MM.1S (cell line): ENCODE measurements around the gene TMIGD2.

Experiments used
- DNase-seq: peaks from one replicate; pipeline ENCODE4 v3.0.0-alpha.2; 2015
- H2AFZ ChIP-seq: fragments of 300-600 bp; sonication (generic); 2 replicates; pipeline ENCODE4 v1.6.0; 2016; ENCODE audit warnings: antibody characterized with exemption, low read length
- H3F3A ChIP-seq: fragments of 300-600 bp; sonication (generic); 2 replicates; pipeline ENCODE4 v1.6.1; 2016; ENCODE audit warnings: mild to moderate bottlenecking, antibody characterized with exemption, low read length, moderate library complexity, mixed read lengths; ENCODE audit not compliant: insufficient read depth
- H3K27ac ChIP-seq: fragments of 300-600 bp; sonication (generic); 2 replicates; pipeline ENCODE4 v1.5.1; 2016; ENCODE audit warnings: mild to moderate bottlenecking, low read length
- H3K27me3 ChIP-seq: fragments of 300-600 bp; sonication (generic); replicated peaks from 2 replicates; pipeline ENCODE4 v1.6.0; 2016; ENCODE audit warnings: low read length; ENCODE audit not compliant: insufficient read depth
- H3K36me3 ChIP-seq: fragments of 300-600 bp; sonication (generic); replicated peaks from 2 replicates; pipeline ENCODE4 v1.6.1; 2016; ENCODE audit warnings: mild to moderate bottlenecking, low read length, mixed read lengths; ENCODE audit not compliant: insufficient read depth
- H3K4me1 ChIP-seq: fragments of 300-600 bp; sonication (generic); 2 replicates; pipeline ENCODE4 v1.6.1; 2016; ENCODE audit warnings: low read length, mixed read lengths
- H3K4me2 ChIP-seq: fragments of 300-600 bp; sonication (generic); 2 replicates; pipeline ENCODE4 v1.6.0; 2016; ENCODE audit warnings: low read depth, low read length
- H3K4me3 ChIP-seq: fragments of 300-600 bp; sonication (generic); 2 replicates; pipeline ENCODE4 v1.5.1; 2016; ENCODE audit warnings: low read length, mixed read lengths
- H3K79me2 ChIP-seq: fragments of 300-600 bp; sonication (generic); 2 replicates; pipeline ENCODE4 v1.6.1; 2016; ENCODE audit warnings: mixed run types, low read length, mixed read lengths
- H3K9ac ChIP-seq: fragments of 300-600 bp; sonication (generic); 2 replicates; pipeline ENCODE4 v1.6.1; 2016; ENCODE audit warnings: low read length, mixed read lengths
- H3K9me2 ChIP-seq: fragments of 300-600 bp; sonication (generic); replicated peaks from 2 replicates; pipeline ENCODE4 v1.6.1; 2016; ENCODE audit warnings: mild to moderate bottlenecking, low read length, mixed read lengths; ENCODE audit not compliant: insufficient read depth
- H3K9me3 ChIP-seq: fragments of 300-600 bp; sonication (generic); replicated peaks from 2 replicates; pipeline ENCODE4 v1.6.1; 2016; ENCODE audit warnings: mild to moderate bottlenecking, low read length, mixed read lengths; ENCODE audit not compliant: insufficient read depth
- H4K20me1 ChIP-seq: fragments of 300-600 bp; sonication (generic); 2 replicates; pipeline ENCODE4 v1.6.1; 2016; ENCODE audit warnings: mild to moderate bottlenecking, low read length, moderate library complexity, mixed read lengths; ENCODE audit not compliant: insufficient read depth
- EZH2 ChIP-seq: fragments of 300-600 bp; sonication (generic); optimal IDR thresholded peaks from 2 replicates; pipeline ENCODE3; 2017; ENCODE audit warnings: low read depth, mild to moderate bottlenecking, antibody characterized with exemption, low read length, mixed read lengths
- EZH2phosphoT487 ChIP-seq: fragments of 300-600 bp; sonication (generic); IDR thresholded peaks from 2 replicates; pipeline ENCODE4 v1.6.1; 2018; ENCODE audit warnings: antibody characterized with exemption, low read length
- TF ChIP-seq, protein P1 (sequence below): fragments of 300-600 bp; sonication (generic); IDR thresholded peaks from 2 replicates; pipeline ENCODE4 v1.5.1; 2016; ENCODE audit warnings: antibody characterized with exemption, low read length, mixed read lengths

TMIGD2 gene

DNA sequence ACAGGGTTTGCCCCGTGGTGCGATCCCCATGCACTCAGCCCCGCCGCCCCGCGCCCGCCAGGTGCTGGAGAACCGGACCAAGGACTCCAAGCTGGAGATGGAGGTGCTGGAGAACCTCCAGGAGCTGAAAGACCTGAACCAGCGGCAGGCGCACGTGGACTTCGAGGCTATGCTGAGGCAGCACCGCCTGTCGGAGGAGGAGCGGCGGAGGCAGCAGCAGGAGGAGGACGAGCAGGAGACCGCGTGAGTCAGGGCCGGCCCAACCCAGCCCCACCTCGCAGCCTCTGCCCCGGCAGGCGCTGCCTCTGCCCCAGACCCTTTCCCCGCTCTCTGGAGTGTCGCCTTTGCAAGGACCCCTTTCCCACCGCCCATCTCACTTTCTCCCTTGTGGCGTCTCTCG is 44.0 kb downstream of the TMIGD2 start:
- no peak overlapping the region for H3K4me2 ChIP-seq
- H3F3A ChIP-seq: no peaks in the 10 kb centered on the region
- H3K4me3 ChIP-seq: no peak overlapping the region
- H4K20me1 ChIP-seq: no peaks in the 10 kb centered on the region
- H3K27ac ChIP-seq: no peak overlapping the region
- H3K9me2 ChIP-seq: no peaks in the 10 kb centered on the region
- H3K9ac ChIP-seq: no peak overlapping the region
- TF ChIP-seq EZH2phosphoT487 (no peak), EZH2 (no peak)
- TF ChIP-seq, protein P1, sequence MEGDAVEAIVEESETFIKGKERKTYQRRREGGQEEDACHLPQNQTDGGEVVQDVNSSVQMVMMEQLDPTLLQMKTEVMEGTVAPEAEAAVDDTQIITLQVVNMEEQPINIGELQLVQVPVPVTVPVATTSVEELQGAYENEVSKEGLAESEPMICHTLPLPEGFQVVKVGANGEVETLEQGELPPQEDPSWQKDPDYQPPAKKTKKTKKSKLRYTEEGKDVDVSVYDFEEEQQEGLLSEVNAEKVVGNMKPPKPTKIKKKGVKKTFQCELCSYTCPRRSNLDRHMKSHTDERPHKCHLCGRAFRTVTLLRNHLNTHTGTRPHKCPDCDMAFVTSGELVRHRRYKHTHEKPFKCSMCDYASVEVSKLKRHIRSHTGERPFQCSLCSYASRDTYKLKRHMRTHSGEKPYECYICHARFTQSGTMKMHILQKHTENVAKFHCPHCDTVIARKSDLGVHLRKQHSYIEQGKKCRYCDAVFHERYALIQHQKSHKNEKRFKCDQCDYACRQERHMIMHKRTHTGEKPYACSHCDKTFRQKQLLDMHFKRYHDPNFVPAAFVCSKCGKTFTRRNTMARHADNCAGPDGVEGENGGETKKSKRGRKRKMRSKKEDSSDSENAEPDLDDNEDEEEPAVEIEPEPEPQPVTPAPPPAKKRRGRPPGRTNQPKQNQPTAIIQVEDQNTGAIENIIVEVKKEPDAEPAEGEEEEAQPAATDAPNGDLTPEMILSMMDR: no peak
- H3K4me1 ChIP-seq: no peaks in the 10 kb centered on the region
- H2AFZ ChIP-seq: no peak overlapping the region
- H3K9me3 ChIP-seq: no peaks in the 10 kb centered on the region
- H3K79me2 ChIP-seq: no peaks in the 10 kb centered on the region
- peaks cover 22% of the 10 kb centered on the region for H3K36me3 ChIP-seq
- H3K27me3 ChIP-seq: no peaks in the 10 kb centered on the region
- DNase-seq: no peak

DNA sequence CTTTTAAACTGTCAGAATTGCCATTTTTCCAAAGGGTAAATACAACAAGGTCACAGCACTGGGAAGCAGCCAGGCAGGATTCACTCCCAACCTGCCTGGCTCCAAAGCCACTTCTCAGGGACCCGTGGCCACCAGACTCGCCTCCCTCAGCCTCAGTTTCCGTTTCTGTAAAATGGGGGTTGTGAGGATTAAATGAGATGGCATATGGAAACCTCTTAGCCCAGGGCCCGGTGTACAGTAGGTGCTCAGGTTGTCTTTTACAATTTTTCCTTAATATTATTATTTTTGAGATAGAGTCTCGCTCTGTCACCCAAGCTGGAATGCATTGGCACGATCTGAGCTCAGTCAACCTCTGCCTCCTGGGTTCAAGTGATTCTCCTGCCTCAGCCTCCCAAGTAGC is 45.2 kb downstream of the TMIGD2 start:
- no peaks in the 10 kb centered on the region for H3K79me2 ChIP-seq
- TF ChIP-seq EZH2 (no peak), EZH2phosphoT487 (no peak)
- TF ChIP-seq, protein P1: no peak
- H3K9me3 ChIP-seq: no peaks in the 10 kb centered on the region
- H3K9me2 ChIP-seq: no peaks in the 10 kb centered on the region
- no peak overlapping the region for H3K27ac ChIP-seq
- H4K20me1 ChIP-seq: no peaks in the 10 kb centered on the region
- H3F3A ChIP-seq: no peaks in the 10 kb centered on the region
- no peak overlapping the region for H3K4me2 ChIP-seq
- peaks cover 27% of the 10 kb centered on the region for H3K36me3 ChIP-seq
- no peak overlapping the region for H2AFZ ChIP-seq
- no peak overlapping the region for H3K9ac ChIP-seq
- no peak overlapping the region for H3K4me3 ChIP-seq
- no peak for DNase-seq
- no peaks in the 10 kb centered on the region for H3K27me3 ChIP-seq
- no peaks in the 10 kb centered on the region for H3K4me1 ChIP-seq

DNA sequence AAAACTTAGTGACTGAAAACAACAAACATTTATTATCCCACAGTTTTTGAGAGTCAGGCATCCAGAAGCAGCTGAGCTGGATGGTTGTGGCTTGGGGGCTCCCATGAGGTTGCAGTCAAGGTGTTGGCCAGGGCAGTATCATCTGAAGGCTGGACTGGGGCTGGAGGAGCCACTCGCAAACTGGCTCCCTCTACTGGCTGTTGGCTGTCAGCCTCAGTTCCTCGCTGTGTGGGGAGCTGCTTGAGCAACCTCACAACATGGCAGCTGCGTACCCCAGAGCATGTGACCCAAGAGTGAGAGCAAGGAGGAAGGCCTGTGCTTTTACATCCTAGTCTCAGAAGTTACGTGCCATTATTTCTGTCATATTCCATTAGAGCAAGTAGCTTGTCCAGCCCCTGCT is 45.6 kb downstream of the TMIGD2 start:
- H3K27me3 ChIP-seq: no peaks in the 10 kb centered on the region
- peaks cover 27% of the 10 kb centered on the region for H3K36me3 ChIP-seq

More for the DNA sequence above, 45.6 kb downstream of the TMIGD2 start:
- H3K79me2 ChIP-seq: no peaks in the 10 kb centered on the region
- no peak overlapping the region for H3K9ac ChIP-seq
- H4K20me1 ChIP-seq: no peaks in the 10 kb centered on the region
- H3K9me3 ChIP-seq: no peaks in the 10 kb centered on the region
- H3K4me1 ChIP-seq: no peaks in the 10 kb centered on the region
- H2AFZ ChIP-seq: no peak overlapping the region
- no peaks in the 10 kb centered on the region for H3K9me2 ChIP-seq
- H3K4me3 ChIP-seq: no peak overlapping the region
- no peak overlapping the region for H3K27ac ChIP-seq
- no peak for DNase-seq
- TF ChIP-seq, protein P1: peak; percentile 29
- no peak for TF ChIP-seq EZH2phosphoT487
- no peak overlapping the region for H3K4me2 ChIP-seq
- H3F3A ChIP-seq: no peaks in the 10 kb centered on the region
